HG03575 (cell line): ENCODE measurements around the gene IL16.
"Not testable (repeated sequence)": the region's sequence is repeated elsewhere in the genome, so short reads cannot be mapped to it uniquely, and the experiment has no call there.

Source experiments
- ATAC-seq: cut with Tn5 transposase; IDR thresholded peaks from one replicate; pipeline ENCODE4 v1.9.1; 2021; ENCODE audit not compliant: unreplicated experiment, insufficient number of reproducible peaks, low FRiP score; ENCODE audit errors: extremely low read depth

IL16 gene

GRCh38 chr15:81196576-81197254, at the start of gene IL16:
Gene IL16, plus strand, starts transcription at chr15:81196879. Its CDS starts 28,521 bp downstream, at chr15:81225400.
- no peak for ATAC-seq

- no peak for ATAC-seq
Measured at GRCh38 chr15:81151389-81151788, 45.3 kb upstream of the IL16 start.

GRCh38 chr15:81152339-81152738, 44.3 kb upstream of the IL16 start:
- ATAC-seq = no peak

- ATAC-seq = no peak
Measured at GRCh38 chr15:81152799-81153198, 43.9 kb upstream of the IL16 start.

DNA sequence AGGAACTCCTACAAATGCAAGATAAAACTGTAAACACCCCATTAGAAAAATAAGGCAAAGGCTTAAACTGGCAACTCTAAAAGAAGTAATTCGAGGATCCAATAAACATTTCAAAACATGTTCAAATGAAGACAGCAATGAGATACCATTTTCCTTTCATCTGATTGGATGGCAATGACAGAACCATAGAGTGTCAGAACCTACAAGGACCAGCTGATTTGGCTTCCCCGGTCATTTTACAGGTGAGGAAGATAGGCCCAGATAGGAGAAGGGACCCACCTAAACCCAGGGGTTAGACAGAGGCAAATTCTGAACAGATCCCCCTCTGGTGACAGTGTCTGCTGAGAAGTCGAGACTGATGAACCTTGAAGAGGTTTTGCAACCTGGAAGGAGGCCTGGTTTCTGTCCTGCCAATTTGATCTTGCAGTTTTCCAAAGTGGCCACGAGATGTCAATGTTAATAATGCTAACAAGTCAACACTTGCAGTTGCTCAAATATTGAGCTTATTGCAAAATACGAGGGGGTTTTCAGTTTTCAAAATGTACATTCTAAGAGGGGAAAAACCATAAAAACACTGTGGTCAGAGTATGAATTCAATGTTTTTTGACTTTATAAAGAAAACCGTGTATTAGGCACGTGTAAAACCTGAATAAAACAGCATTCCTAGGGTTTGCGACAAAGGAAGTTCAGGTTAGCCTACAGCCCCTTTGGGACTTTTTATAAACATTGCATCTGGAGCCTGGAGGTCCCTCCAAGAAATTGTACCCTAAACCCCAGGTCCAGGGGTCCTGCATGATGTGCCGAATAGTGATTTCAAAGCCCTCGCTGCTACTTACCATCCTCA, 41.1 kb upstream of the IL16 start:
- no peak for ATAC-seq

DNA sequence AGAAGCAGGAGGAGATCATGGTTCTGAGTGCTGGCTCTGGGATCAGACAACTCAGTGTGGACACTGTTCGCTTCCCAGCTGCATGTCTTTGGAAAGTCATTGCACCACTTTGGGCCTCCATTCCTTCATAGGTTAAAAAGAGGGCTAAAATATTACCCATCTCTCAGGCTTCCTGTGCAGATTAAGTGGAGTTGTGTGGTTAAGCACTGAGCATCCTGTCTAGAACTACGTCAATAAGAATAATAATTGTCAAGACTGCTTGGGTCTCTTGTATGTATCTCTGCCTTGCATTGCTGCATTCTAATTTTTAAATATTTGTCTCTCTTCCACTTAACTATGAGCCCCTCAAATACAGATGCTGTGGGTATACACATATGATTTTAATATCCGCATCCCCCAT, 40.4 kb upstream of the IL16 start:
- ATAC-seq = no peak

DNA sequence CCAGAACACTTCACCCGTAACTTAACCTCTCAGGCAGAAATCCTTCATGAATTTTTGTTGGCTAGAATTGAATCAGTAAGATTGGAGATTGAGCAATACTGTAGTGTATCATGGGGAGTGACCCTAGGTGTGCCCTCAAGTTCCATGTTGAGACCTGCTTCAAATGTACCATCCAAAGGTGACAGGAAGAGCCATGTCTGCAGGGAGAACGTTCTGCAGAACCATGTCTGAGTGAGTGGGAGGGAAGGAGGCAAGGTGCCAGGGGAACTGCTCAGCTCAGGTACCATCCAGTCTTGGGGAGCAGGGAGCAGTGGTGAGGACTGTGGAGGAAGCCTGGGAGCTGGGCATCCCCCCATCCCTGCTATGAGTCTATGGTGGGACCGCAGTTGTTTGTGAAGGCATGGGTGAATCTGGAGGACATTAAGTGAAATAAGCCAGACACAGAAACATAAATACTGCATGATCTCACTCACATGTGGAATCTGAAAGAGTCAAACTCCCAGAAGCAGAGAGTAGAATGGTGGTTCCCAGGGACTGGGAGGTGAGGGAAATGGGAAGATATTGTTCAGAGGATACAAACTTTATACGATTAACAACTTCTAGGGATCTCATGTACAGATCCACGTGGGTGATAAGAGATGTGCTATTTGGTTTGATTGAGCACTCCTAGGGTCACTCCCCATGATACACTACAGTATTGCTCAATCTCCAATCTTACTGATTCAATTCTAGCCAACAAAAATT, 39.3 kb upstream of the IL16 start:
- ATAC-seq = no peak

GRCh38 chr15:81157939-81158223, 38.8 kb upstream of the IL16 start:
- ATAC-seq = no peak

GRCh38 chr15:81158561-81158960, 38.1 kb upstream of the IL16 start:
- not testable (repeated sequence) for ATAC-seq

DNA sequence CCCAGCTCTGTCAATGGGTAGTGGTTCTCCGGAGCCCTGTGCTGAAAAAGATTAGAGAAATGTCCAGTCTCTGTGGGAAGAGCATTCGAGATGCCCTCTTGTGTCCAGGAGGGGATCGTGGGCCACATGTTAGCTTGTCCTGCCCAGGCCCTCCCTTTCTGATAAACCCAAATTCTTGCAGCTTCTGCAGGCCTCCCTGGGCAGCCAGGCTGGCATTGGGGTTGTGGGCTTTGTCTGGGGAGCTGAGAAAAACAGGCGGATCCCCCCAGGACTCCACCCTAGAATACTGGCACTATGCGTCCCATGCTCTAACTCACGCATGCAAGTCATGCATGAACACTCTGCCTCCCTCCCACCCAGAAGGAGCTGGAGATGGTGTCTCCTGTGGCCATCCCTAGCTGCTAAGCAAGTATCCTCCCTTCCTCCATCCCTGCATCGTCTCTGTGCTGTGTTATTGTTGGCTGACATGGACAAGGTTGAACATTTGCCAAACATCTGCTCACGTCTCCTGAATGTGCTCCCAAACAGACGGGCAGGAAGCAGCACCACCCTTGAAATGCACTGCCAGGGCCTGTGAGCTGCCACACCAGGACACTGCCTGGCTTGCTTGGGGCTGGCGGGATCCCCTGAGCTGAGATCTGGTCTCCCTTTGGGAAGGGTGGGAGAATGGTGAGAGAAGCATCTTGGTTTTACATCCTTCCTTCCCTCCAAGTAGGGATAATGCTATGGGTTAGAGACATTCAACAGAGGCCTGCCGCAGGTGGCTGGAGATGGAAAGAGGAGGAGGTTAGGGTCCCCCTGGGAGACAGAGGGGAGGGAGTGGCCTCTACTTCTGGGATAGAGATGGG, 36.1 kb upstream of the IL16 start:
- ATAC-seq = no peak

DNA sequence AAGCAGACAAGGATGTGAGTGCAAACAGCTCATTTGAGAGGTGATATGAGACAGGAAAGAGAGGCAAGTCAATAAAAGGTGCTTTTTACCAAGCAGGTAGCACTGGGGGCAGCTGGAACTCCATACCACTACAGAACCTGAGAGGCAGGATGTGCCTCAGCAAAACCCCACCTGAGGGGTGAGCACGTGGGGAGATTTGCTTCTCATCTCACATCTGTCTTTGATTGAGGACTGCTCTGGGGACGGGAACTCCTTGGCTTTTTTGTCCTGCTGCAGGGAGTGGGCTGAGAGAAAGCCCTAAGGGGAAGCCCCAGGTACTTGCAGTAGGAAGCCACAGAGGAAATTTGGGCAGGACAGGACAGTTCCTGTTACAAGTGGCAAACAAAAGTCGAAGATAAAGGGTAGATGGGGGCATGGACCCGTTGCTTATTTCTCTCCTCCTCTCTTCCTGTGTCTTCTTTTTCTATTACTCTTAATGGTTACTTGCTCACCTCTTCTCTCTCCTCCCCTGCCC, 35.5 kb upstream of the IL16 start:
- ATAC-seq = no peak

GRCh38 chr15:81161851-81162250, 34.8 kb upstream of the IL16 start:
- ATAC-seq = no peak

- ATAC-seq = no peak
Measured at GRCh38 chr15:81163961-81164800, 32.5 kb upstream of the IL16 start.

- ATAC-seq = no peak
Measured at GRCh38 chr15:81165535-81165934, 31.1 kb upstream of the IL16 start.

GRCh38 chr15:81166636-81167305, 29.9 kb upstream of the IL16 start:
- ATAC-seq = no peak

DNA sequence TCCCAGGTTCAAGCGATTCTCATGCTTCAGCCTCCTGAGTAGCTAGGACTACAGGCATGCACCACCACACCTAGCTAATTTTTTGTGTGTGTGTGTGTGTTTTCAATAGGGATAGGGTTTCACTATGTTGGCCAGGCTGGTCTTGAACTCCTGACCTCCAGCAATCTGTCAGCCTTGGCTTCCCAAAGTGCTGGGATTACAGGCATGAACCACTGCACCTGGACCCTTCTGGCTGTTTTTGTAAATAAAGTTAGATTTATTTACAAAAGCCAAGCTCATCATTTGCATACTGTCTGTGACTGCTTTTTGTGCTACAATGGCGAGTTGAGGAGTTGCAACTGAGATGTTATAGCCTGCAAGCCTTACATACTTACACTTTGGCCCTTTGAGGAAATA, 28.6 kb upstream of the IL16 start:
- no peak for ATAC-seq

- no peak for ATAC-seq
Measured at GRCh38 chr15:81168644-81169043, 28.0 kb upstream of the IL16 start.

- no peak for ATAC-seq
Measured at GRCh38 chr15:81170511-81170910, 26.2 kb upstream of the IL16 start.
